Neutrophil (primary cell): ENCODE data around the gene KLHL40.

ENCODE experiments used
- H3K27ac ChIP-seq: fragments of 200-600 bp; sonication (generic); 2 replicates; pipeline ENCODE4 v1.5.1; 2016; ENCODE audit warnings: mild to moderate bottlenecking, moderate library complexity
- H3K27me3 ChIP-seq: fragments of 200-600 bp; sonication (generic); 2 replicates; pipeline ENCODE4 v1.6.0; 2016; ENCODE audit warnings: mild to moderate bottlenecking
- H3K36me3 ChIP-seq: fragments of 200-600 bp; sonication (generic); 2 replicates; pipeline ENCODE4 v1.5.1; 2017
- H3K4me1 ChIP-seq, 2 experiments: fragments of 200-600 bp in 1 of 2; sonication (generic) in 1 of 2; 1 replicate in 1 of 2; 2 replicates in 1 of 2; pipeline versions ENCODE4 v1.5.1 to v1.6.1; 2013 to 2016; ENCODE audit warnings: low read depth in 1 of 2, low read length in 1 of 2, mild to moderate bottlenecking in 1 of 2, moderate library complexity in 1 of 2; ENCODE audit not compliant: control insufficient read depth in 1 of 2, insufficient read depth in 1 of 2
- H3K4me3 ChIP-seq, 2 experiments: fragments of 200-600 bp in 1 of 2; sonication (generic) in 1 of 2; 1 replicate in 1 of 2; 2 replicates in 1 of 2; pipeline ENCODE4 v1.5.1; 2013 to 2016; ENCODE audit warnings: low read depth in 1 of 2, low read length in 1 of 2, mild to moderate bottlenecking in 1 of 2, moderate library complexity in 1 of 2
- H3K9me3 ChIP-seq: fragments of 200-600 bp; sonication (generic); 2 replicates; pipeline ENCODE4 v1.5.1; 2016
- TF ChIP-seq, protein P1 (sequence below): fragments of 200-600 bp; sonication (generic); IDR thresholded peaks from 2 replicates; pipeline ENCODE4 v1.5.1; 2016; ENCODE audit warnings: antibody characterized with exemption

Gene KLHL40

DNA sequence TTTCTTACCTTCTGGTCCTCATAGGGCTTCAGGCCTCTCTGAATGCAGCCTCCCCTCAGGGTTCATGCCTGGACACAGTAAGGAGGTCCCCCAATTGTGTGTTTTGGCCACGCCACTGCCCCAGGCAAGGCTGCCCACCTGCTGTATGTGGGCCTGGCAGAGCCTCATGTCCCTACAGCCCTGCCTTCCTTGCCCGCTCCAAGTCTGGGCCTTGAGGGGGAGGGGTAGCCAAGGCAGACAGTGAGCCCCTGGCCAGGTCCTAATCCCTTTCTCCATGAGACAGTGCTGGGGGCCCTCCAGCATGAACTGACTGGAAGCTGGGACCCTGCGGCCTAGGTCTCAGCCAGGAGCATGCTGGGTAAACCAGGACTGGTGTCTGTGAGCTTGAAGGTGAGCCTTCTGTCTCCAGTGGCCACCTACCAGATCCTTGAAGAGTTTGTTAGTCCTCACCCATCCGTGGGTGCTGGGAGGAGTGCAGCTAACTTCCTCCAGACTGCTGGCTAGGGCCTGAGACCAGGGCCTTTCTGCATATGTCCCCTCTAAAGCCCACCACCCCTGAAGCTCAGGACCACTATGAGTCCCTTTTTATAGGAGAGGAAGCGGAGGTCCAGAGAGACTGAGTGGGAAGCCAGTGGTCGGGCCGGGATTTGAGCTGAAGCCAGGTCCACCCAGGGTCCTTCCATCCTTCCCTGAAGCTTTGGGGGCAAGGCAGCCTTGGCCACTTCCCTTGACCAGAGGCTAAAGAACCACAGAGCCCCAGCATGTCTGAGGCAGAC is 23.1 kb upstream of the KLHL40 start:
- H3K36me3 ChIP-seq: peaks cover 3% of the 10 kb centered on the region

DNA sequence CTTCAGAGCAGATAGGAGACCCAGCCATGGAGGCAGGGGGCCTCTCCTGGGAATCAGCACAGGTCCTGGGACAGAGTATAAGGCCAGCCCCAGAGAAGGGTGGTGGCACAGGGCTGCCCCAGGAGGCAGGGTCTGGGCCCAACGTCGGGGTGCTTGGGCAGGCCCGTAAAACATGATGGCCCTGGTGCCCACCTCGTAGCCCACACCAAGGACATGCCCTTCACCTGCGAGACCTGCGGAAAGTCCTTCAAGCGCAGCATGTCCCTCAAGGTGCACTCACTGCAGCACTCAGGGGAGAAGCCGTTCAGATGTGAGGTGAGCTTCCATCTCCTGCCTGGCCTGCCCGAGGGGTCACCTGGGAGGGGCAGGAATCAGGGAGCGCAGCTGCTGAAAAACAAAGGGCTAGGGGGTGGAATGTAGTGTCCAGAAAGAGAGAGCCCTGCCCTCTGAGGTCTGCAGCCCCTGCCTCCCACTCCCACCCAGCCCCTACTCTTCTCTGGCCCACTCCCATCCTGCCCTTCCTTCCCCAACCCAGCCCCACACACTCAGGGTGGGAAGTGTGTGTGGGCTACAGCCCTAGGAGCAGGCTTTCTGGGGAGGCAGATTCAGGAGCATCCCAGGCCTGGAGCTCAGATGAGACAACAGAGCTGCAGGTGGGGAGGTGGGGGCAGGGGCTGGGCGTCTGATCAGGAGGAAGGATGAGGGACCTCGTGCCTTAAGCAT is 22.4 kb upstream of the KLHL40 start:
- Histone ChIP-seq H3K4me1 (peaks cover 13 to 21% of the 10 kb centered on the region in 2 experiments), H3K36me3 (peaks cover 3% of the 10 kb centered on the region), H3K4me3 (no peak overlapping the region), H3K9me3 (no peaks in the 10 kb centered on the region), H3K27me3 (no peaks in the 10 kb centered on the region), H3K27ac (no peak overlapping the region)
- TF ChIP-seq, protein P1, sequence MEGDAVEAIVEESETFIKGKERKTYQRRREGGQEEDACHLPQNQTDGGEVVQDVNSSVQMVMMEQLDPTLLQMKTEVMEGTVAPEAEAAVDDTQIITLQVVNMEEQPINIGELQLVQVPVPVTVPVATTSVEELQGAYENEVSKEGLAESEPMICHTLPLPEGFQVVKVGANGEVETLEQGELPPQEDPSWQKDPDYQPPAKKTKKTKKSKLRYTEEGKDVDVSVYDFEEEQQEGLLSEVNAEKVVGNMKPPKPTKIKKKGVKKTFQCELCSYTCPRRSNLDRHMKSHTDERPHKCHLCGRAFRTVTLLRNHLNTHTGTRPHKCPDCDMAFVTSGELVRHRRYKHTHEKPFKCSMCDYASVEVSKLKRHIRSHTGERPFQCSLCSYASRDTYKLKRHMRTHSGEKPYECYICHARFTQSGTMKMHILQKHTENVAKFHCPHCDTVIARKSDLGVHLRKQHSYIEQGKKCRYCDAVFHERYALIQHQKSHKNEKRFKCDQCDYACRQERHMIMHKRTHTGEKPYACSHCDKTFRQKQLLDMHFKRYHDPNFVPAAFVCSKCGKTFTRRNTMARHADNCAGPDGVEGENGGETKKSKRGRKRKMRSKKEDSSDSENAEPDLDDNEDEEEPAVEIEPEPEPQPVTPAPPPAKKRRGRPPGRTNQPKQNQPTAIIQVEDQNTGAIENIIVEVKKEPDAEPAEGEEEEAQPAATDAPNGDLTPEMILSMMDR: no peak

More for the DNA sequence above, 23.1 kb upstream of the KLHL40 start:
- TF ChIP-seq, protein P1: no peak
- no peak overlapping the region for H3K4me3 ChIP-seq
- H3K27me3 ChIP-seq: no peaks in the 10 kb centered on the region
- H3K27ac ChIP-seq: no peak overlapping the region
- peaks cover 13 to 21% of the 10 kb centered on the region in 2 experiments for H3K4me1 ChIP-seq
- H3K9me3 ChIP-seq: no peaks in the 10 kb centered on the region

DNA sequence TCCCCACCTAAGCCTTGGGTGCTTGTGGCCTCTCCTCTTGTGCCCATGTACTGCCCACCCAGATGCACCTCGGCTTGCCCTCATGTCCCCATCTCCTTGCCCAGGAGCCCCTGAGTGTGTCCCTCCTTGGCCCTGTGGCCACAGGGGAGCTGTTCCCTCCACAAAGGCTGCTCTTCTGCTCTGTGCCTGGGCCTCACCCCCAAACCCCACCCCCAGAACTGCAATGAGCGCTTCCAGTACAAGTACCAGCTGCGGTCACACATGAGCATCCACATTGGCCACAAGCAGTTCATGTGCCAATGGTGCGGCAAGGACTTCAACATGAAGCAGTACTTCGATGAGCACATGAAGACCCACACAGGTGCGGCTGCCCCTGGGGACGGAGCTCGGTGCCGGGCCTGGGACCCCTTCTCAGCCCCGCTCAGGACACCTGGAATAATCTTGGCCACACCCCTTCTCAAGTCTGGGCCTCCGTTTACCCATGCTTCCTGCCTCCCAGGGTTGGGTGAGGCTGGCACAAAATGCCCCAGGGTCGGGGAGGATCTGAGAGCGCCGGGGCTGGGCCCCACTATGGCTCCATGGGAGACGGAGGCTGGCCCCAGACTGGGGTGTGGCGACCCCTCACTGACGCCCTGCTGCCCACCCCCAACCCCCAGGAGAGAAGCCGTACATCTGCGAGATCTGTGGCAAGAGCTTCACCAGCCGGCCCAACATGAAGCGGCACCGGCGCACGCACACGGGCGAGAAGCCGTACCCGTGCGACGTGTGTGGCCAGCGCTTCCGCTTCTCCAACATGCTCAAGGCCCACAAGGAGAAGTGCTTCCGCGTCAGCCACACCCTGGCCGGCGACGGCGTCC is 21.5 kb upstream of the KLHL40 start:
- H3K27me3 ChIP-seq: no peaks in the 10 kb centered on the region
- H3K36me3 ChIP-seq: peaks cover 3% of the 10 kb centered on the region
- TF ChIP-seq, protein P1: no peak
- no peaks in the 10 kb centered on the region for H3K9me3 ChIP-seq
- H3K4me1 ChIP-seq: peaks cover 12 to 13% of the 10 kb centered on the region in 2 experiments
- H3K27ac ChIP-seq: no peak overlapping the region
- H3K4me3 ChIP-seq: no peak overlapping the region

DNA sequence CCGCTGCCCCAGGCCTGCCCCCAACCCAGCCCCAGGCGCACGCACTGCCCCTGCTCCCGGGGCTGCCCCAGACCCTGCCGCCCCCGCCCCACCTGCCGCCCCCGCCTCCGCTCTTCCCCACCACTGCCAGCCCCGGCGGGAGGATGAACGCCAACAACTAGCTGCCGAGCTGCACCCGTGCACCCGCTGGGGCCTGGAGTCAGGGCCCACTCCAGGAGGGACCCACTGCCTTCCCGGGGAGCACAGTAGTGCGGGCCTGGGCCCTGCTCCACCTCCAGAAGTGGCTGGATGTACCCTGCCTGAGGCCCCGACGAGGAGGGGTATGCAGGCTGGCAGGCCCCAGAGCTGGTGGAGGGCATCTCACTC is 20.9 kb upstream of the KLHL40 start:
- Histone ChIP-seq H3K27ac (no peak overlapping the region), H3K36me3 (peaks cover 3% of the 10 kb centered on the region), H3K9me3 (no peaks in the 10 kb centered on the region), H3K4me3 (no peak overlapping the region), H3K4me1 (peaks cover 7% of the 10 kb centered on the region in 2 experiments), H3K27me3 (no peaks in the 10 kb centered on the region)
- TF ChIP-seq, protein P1: no peak

DNA sequence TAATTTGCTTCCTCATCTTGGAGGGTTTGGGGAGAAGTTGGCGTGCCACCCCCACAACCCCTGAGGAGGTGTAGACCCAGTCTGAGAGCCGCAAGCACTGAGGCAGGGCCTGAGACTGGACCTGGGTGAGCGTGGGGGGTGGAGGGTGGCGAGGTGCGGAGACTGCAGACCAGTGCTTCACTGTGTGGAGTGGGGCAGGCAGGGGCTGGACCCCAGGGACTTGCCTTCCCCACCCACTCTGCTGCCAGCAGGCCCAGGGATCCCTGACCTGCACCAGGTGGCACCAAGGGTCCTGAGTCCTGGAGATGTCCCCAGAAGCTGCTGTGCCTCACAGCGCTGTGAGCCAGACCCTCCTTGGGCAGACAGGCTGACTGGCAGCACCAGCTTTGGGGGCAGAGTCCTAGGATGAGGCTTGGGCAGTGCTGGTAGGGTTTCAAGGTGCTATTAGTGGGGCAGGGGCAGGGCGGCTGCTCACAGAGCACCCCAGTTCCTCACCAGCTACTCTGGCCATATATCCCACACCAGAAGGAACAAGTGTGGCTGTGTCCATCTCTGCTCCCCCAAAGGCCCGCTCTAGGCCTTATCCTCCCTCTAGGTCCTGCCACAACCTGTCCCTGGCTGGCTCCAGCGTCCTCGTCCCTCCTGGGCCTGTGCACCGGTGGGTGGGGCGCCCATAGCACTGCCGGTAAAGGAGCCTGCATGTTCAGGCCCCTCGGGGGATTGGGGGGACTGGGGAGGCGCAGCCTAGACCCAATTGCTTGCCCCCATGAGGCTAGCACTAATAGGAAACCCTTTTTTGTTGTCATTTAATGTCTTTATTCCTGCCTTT is 20.1 kb upstream of the KLHL40 start:
- H3K4me3 ChIP-seq: no peak overlapping the region
- H3K4me1 ChIP-seq: no peaks in the 10 kb centered on the region
- peaks cover 3% of the 10 kb centered on the region for H3K36me3 ChIP-seq
- no peak overlapping the region for H3K27ac ChIP-seq
- no peaks in the 10 kb centered on the region for H3K27me3 ChIP-seq
- TF ChIP-seq, protein P1: no peak
- no peaks in the 10 kb centered on the region for H3K9me3 ChIP-seq
